Caco-2 (cell line): ENCODE measurements around the gene SDR9C7. TPM values are rescaled to one million over a fixed set of nuclear protein-coding genes. Genes with fewer than 3 reads are reported as not detected.
"Not testable (repeated sequence)": the region's sequence is repeated elsewhere in the genome, so short reads cannot be mapped to it uniquely, and the experiment has no call there.

Source experiments
- BruUV-seq: library from RNA; stranded (reverse); fragments of 400-500 nt; replicated peaks from 2 replicates; lab custom pipeline; 2021; lab: Mats Ljungman, UMichigan
- CTCF ChIA-PET: fragments of 300-600 bp; sonication (Branson Sonifier 250); formaldehyde crosslinking; loops from one replicate; lab custom pipeline; 2022; ENCODE audit warnings: antibody characterized with exemption; lab: Charles Lee
- POLR2A ChIA-PET: fragments of 300-600 bp; sonication (Branson Sonifier 250); formaldehyde crosslinking; loops from one replicate; lab custom pipeline; 2022; ENCODE audit warnings: antibody characterized with exemption; lab: Charles Lee
- DNase-seq, 2 experiments: peaks; one replicate each; pipeline versions ENCODE4 v3.0.0 to v3.0.0-alpha.2; 2020 to 2022
- H3K27me3 ChIP-seq: replicated peaks from 2 replicates; pipeline ENCODE4 v1.6.0; 2011; ENCODE audit warnings: low read length; ENCODE audit not compliant: control insufficient read depth, insufficient read depth
- H3K36me3 ChIP-seq: 2 replicates; pipeline ENCODE4 v1.5.1; 2011; ENCODE audit warnings: low read length; ENCODE audit not compliant: control insufficient read depth, insufficient read depth
- H3K4me1 ChIP-seq: fragments of 250-450 bp; sonication (Bioruptor Pico); 2 replicates; pipeline ENCODE4 v1.5.1; 2020; ENCODE audit warnings: mild to moderate bottlenecking
- H3K4me3 ChIP-seq: 2 replicates; pipeline ENCODE4 v1.5.1; 2011; ENCODE audit warnings: low read depth, mild to moderate bottlenecking, control low read depth, low read length
- H3K9me3 ChIP-seq: fragments of 250-450 bp; sonication (Bioruptor Pico); 2 replicates; pipeline ENCODE4 v1.5.1; 2020; ENCODE audit warnings: mild to moderate bottlenecking, moderate library complexity
- H3K27ac Mint-ChIP-seq: one replicate; pipeline ENCODE4 v1.8.0; 2022; ENCODE audit warnings: mixed read lengths; ENCODE audit not compliant: unreplicated experiment
- H3K27me3 Mint-ChIP-seq: one replicate; pipeline ENCODE4 v1.8.0; 2022; ENCODE audit warnings: mixed read lengths; ENCODE audit not compliant: insufficient read depth, unreplicated experiment
- H3K36me3 Mint-ChIP-seq: one replicate; pipeline ENCODE4 v1.8.0; 2022; ENCODE audit warnings: mild to moderate bottlenecking, mixed read lengths; ENCODE audit not compliant: insufficient read depth, unreplicated experiment
- H3K4me1 Mint-ChIP-seq: one replicate; pipeline ENCODE4 v1.8.0; 2022; ENCODE audit warnings: low read depth, mixed read lengths; ENCODE audit not compliant: unreplicated experiment
- H3K4me3 Mint-ChIP-seq: one replicate; pipeline ENCODE4 v1.8.0; 2022; ENCODE audit warnings: mild to moderate bottlenecking, moderate library complexity, mixed read lengths; ENCODE audit not compliant: unreplicated experiment
- H3K9me3 Mint-ChIP-seq: one replicate; pipeline ENCODE4 v1.8.0; 2022; ENCODE audit warnings: mixed read lengths; ENCODE audit not compliant: unreplicated experiment
- intact Hi-C: fragments of 100-400 bp; cut with micrococcal nuclease; formaldehyde crosslinking; loops from one replicate; pipeline ENCODE4 v1.10.0; 2022; ENCODE audit not compliant: unreplicated experiment
- total RNA-seq: library from RNA; stranded (reverse); gene quantifications from 2 replicates; pipeline ENCODE4 v1.2.3, GENCODE V29; 2022
- TF ChIP-seq, protein P1 (sequence below), 2 experiments: fragments of 200-600 bp in 1 of 2; IDR thresholded peaks; 1 replicate in 1 of 2; 2 replicates in 1 of 2; pipeline versions ENCODE4 v1.5.1 to v1.8.0; 2011 to 2022; ENCODE audit warnings: antibody characterized with exemption in 1 of 2, control low read depth in 1 of 2, inconsistent platforms in 1 of 2, low read depth in 1 of 2, low read length in 1 of 2, mild to moderate bottlenecking in 1 of 2, moderate library complexity in 1 of 2; ENCODE audit not compliant: insufficient read depth in 1 of 2, severe bottlenecking in 1 of 2, unreplicated experiment in 1 of 2

The SDR9C7 gene
- total RNA-seq, 1 experiment from 2014 or later = not detected

DNA sequence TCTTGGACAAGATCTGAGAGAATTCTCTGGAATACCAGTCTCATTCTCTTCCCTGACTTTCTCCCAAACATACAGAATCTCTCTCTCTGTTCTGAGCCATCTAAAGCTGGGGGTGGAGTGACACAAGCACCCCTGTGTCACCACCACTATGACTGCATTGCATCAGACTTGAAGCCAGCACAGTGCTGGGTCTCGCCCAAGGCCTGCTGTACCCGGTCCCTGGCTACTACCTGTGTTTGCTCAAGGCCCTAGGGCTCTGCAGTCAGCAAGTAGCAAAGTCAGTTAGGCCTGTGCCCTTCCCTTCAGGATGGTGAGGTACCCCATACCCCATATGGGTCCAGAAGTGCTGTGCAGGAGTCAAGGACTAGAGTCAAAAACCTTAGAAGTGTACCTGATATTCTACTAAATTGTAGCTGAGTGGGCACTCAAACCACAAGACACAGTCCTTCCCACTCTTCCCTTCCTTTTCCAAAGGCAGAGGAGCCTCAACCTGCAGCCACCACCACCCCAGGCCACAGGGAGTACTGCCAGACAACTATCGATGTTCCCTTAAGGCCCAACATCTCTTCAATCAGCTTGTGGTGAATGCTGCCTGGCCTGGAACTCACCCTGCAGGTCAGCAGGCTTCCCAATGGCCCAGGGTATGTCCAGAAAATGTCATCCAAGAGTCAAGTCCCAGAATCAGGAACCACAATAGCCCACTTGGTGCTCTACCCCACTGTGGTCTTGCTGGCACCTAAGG lies 44.4 kb upstream of the SDR9C7 start:
- BruUV-seq = no TSS peak
- H3K9me3 ChIP-seq = no peaks in the 10 kb centered on the region
- no peaks in the 10 kb centered on the region for H3K27me3 Mint-ChIP-seq
- H3K9me3 Mint-ChIP-seq = no peaks in the 10 kb centered on the region
- H3K4me3 ChIP-seq = no peak overlapping the region
- TF ChIP-seq, protein P1, sequence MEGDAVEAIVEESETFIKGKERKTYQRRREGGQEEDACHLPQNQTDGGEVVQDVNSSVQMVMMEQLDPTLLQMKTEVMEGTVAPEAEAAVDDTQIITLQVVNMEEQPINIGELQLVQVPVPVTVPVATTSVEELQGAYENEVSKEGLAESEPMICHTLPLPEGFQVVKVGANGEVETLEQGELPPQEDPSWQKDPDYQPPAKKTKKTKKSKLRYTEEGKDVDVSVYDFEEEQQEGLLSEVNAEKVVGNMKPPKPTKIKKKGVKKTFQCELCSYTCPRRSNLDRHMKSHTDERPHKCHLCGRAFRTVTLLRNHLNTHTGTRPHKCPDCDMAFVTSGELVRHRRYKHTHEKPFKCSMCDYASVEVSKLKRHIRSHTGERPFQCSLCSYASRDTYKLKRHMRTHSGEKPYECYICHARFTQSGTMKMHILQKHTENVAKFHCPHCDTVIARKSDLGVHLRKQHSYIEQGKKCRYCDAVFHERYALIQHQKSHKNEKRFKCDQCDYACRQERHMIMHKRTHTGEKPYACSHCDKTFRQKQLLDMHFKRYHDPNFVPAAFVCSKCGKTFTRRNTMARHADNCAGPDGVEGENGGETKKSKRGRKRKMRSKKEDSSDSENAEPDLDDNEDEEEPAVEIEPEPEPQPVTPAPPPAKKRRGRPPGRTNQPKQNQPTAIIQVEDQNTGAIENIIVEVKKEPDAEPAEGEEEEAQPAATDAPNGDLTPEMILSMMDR (IDR thresholded peaks at IDR 0.05; ENCODE audit: insufficient read depth in 1 of 2, low read depth in 1 of 2, low read length in 1 of 2, severe bottlenecking in 1 of 2, unreplicated experiment in 1 of 2) = no peak
- H3K4me3 Mint-ChIP-seq = no peak overlapping the region
- H3K27me3 ChIP-seq = no peaks in the 10 kb centered on the region
- H3K4me1 Mint-ChIP-seq = no peaks in the 10 kb centered on the region
- no peak for DNase-seq
- CTCF ChIA-PET = no interaction called here
- intact Hi-C loops = no loop called here
- no peak overlapping the region for H3K27ac Mint-ChIP-seq
- H3K4me1 ChIP-seq = no peaks in the 10 kb centered on the region
- POLR2A ChIA-PET = no interaction called here
- H3K36me3 Mint-ChIP-seq = no peaks in the 10 kb centered on the region
- no peaks in the 10 kb centered on the region for H3K36me3 ChIP-seq

DNA sequence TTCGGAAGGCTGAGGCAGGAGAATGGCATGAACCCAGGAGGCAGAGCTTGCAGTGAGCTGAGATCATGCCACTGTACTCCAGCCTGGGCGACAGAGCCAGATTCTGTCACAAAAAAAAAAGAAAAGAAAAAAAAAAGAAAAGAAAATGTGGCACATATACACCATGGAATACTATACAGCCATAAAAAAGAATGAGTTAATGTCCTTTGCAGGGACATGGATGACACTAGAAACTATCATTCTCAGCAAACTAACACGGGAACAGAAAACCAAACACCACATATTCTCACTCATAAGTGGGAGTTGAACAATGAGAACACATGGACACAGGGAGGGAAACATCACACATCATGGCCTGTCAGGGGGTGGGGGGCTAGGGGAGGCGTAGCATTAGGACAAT lies 43.2 kb upstream of the SDR9C7 start:
- BruUV-seq, H3K4me1 ChIP-seq, H3K36me3 ChIP-seq, CTCF ChIA-PET, intact Hi-C loops, H3K9me3 Mint-ChIP-seq, H3K4me3 ChIP-seq, H3K27me3 Mint-ChIP-seq, H3K4me3 Mint-ChIP-seq, H3K36me3 Mint-ChIP-seq, DNase-seq, POLR2A ChIA-PET, H3K27ac Mint-ChIP-seq, H3K9me3 ChIP-seq, H3K4me1 Mint-ChIP-seq, H3K27me3 ChIP-seq: not testable (repeated sequence)

DNA sequence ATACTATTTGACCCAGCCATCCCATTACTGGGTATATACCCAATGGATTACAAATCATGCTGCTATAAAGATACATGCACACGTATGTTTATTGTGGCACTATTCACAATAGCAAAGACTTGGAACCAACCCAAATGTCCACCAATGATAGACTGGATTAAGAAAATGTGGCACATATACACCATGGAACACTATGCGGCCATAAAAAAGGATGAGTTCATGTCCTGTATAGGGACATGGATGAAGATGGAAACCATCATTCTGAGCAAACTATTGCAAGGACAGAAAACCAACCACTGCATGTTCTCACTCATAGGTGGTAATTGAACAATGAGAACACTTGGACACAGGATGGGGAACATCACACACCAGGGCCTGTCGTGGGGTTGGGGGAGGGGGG lies 40.0 kb upstream of the SDR9C7 start:
- H3K4me3 ChIP-seq, H3K36me3 Mint-ChIP-seq, POLR2A ChIA-PET, H3K4me1 Mint-ChIP-seq, H3K4me1 ChIP-seq, H3K9me3 ChIP-seq, DNase-seq, H3K27me3 ChIP-seq, H3K4me3 Mint-ChIP-seq, BruUV-seq, H3K9me3 Mint-ChIP-seq, H3K36me3 ChIP-seq, H3K27ac Mint-ChIP-seq, intact Hi-C loops, H3K27me3 Mint-ChIP-seq, CTCF ChIA-PET: not testable (repeated sequence)

GRCh38 chr12:56968910-56969309 lies 34.7 kb upstream of the SDR9C7 start:
- POLR2A ChIA-PET, H3K36me3 ChIP-seq, intact Hi-C loops, BruUV-seq, H3K36me3 Mint-ChIP-seq, H3K4me1 ChIP-seq, H3K4me1 Mint-ChIP-seq, H3K9me3 ChIP-seq, H3K27me3 ChIP-seq, H3K27ac Mint-ChIP-seq, H3K4me3 ChIP-seq, H3K4me3 Mint-ChIP-seq, DNase-seq, H3K27me3 Mint-ChIP-seq, CTCF ChIA-PET, H3K9me3 Mint-ChIP-seq: not testable (repeated sequence)

DNA sequence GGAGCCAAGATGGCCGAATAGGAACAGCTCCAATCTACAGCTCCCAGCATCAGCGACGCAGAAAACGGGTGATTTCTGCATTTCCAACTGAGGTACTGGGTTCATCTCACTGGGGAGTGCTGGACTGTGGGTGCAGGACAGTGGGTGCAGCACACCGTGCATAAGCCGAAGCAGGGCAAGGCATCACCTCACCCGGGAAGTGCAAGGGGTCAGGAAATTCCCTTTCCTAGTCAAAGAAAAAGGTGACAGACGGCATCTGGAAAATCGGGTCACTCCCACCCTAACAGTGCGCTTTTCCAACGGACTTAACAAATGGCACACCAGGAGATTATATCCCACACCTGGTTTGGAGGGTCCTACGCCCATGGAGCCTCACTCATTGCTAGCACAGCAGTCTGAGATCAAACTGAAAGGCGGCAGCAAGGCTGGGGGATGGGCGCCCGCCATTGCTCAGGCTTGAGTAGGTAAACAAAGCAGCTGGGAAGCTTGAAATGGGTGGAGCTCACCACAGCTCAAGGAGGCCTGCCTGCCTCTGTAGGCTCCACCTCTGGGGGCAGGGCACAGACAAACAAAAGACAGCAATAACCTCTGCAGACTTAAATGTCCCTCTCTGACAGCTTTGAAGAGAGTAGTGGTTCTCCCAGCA lies 31.9 kb upstream of the SDR9C7 start:
- H3K27me3 Mint-ChIP-seq, H3K27me3 ChIP-seq, H3K27ac Mint-ChIP-seq, H3K9me3 Mint-ChIP-seq, CTCF ChIA-PET, H3K36me3 ChIP-seq, H3K4me1 Mint-ChIP-seq, intact Hi-C loops, H3K36me3 Mint-ChIP-seq, H3K4me3 ChIP-seq, H3K4me1 ChIP-seq, H3K9me3 ChIP-seq, BruUV-seq, POLR2A ChIA-PET: not testable (repeated sequence)
- DNase-seq = peak; percentile 17 to 50
- H3K4me3 Mint-ChIP-seq = peak overlapping the region; percentile 17

- H3K27ac Mint-ChIP-seq, H3K27me3 Mint-ChIP-seq, H3K4me1 Mint-ChIP-seq, POLR2A ChIA-PET, H3K36me3 Mint-ChIP-seq, H3K4me3 ChIP-seq, H3K9me3 ChIP-seq, H3K36me3 ChIP-seq, H3K4me3 Mint-ChIP-seq, BruUV-seq, H3K9me3 Mint-ChIP-seq, DNase-seq, CTCF ChIA-PET, intact Hi-C loops, H3K27me3 ChIP-seq, H3K4me1 ChIP-seq: not testable (repeated sequence)
These were observed 30.9 kb upstream of the SDR9C7 start for GRCh38 chr12:56965124-56965523.
